Erythroblast (primary cell): ENCODE data around the gene KCTD2.
"Not testable (repeated sequence)": the region's sequence is repeated elsewhere in the genome, so short reads cannot be mapped to it uniquely, and the experiment has no call there.

Experiments used
- DNase-seq, 2 experiments: peaks; one replicate each; lab custom pipeline; 2025; lab: John Stamatoyannopoulos, UW
- GATA1 ChIP-seq: IDR thresholded peaks from 2 replicates; pipeline ENCODE4 v1.6.1; 2011; ENCODE audit warnings: low read depth, mild to moderate bottlenecking, control low read depth, low read length, moderate library complexity
- POLR2A ChIP-seq: IDR thresholded peaks from 2 replicates; pipeline ENCODE4 v1.6.1; 2011; ENCODE audit warnings: mild to moderate bottlenecking, low read length

KCTD2 gene

DNA sequence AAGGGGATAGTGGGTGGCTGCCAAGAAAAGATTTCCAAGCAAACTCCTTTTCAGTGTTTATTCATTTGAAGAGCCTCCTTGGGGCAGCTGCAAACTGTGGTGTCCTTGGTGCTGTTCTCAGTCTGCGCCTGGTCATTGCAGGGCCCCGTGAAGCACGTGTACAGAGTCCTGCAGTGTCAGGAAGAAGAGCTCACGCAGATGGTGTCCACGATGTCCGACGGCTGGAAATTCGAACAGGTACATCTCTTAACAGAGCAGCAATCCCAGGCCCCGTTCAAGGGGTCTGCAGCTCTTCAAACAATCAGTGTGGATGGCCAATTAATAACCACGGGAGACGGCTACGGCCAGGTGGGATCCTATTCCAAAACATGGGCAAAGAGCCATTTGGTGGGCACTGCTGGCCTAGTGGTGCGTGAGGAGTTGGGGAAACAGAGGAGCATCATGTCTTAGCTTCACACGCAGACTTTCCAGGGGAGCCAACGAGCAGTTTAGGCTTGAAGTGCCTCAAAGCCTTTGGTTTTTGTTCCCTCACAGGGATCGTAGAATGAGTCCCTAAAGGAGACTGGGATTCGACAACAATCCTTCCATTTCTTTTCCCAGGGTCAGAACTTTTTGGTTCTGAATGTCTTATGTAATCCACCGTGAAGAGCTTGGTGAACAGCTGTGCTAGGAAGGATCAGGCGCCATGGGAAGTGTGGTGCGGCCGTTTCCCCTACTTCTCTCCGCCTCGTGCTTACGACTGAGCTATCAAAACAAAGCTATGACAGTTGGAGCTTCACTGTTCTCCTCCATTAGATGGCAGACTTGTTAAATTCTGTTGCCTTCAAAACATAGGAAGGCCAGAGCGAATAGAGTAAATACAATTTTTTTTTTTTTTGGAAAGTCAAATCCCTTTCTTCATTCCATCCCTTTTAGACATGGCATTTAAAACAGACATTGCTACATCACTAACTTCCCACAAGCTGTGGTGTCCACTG, 12.6 kb downstream of the KCTD2 start:
- peak; percentile 22 to 39 for DNase-seq
- TF ChIP-seq POLR2A, result no peak
- TF ChIP-seq GATA1, result no peak

DNA sequence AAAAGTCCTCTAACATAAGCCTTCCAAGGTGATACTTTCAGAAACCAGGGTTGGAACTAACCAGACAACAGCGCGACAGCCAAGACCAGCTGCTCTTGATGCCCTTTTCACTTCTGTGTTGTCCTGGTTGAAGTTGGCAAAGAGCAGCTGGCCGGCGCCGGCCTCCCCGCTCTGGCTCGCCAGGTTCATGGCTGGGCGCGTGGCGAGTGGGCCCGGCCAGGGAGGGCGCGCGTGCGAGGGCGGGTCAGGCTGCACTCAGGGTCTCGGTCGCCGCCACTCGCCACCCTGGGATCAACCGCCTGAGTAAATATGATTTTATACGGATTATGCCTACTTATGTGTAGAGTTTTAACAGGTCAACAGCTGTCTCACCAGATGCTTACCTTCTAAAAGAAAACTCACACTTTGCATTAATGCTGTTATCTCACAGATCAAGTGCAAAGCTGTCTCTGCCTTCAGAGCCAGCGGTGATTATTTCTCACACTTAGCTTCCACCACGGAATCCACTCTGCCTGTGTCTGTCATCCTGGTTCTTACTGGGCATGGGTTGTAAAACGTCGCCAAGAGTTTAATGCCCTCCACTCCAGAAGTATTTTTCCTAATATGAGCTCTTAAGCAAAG, 13.5 kb downstream of the KCTD2 start:
- TF ChIP-seq POLR2A (no peak), GATA1 (no peak)
- no peak for DNase-seq

DNA sequence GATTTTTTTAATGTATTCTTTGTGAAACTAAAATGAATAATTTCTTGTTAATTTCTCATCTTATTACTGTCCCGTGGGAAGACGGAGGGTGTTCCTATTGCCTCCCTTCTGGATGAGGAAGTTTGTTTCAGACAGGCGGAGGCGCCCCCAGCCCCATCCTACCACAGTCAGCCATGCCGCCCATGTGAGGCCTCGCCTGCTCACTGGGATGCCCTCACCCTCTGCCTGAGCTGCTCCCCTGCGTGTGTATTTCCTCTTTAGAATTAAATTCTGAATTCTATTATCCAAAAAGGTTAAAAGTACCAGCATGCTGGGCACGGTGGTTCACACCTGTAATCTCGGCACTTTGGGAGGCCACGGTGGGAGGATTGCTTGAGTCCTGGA, 14.0 kb downstream of the KCTD2 start:
- no peak for DNase-seq
- no peak for TF ChIP-seq POLR2A
- TF ChIP-seq GATA1, result no peak

DNA sequence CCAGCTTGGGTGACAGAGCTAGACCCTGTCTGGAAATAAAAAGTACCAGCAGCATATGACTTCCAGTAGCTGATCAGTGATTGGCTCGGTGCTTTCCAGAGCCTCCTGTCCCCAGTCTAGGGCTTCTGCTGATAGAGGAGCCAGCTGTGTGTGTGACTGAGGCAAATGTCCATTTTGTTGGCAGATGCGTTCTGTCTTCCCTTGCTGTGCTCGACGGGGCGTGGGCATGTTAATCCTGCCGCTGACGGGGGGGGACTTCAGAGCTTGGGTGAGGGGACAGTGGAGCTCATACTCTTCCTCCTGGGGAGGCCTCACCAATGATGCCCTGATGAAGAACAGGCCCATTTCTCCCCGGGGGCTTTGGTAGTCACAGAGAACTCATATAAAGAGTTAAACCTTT, 14.6 kb downstream of the KCTD2 start:
- DNase-seq, result no peak
- TF ChIP-seq POLR2A (no peak), GATA1 (no peak)

DNA sequence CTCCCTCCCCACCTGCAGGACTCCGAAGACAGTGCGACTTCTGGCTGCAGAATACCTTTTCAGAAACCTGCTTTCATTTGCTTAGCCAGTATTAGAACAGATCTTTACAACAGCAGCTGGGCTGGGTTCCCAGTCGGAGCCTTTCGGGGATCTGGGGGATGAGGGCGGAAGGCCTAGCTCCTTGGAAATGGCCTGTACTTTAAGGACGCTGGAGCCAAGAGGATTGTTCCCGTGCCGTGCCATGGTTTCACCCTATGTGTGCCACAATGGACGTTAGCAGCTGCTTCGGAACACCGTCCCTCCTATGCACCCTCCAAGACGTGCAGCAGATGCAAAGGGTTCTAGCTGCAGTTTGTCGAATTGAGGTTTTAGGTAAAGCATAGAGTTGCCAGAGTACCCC, 16.2 kb downstream of the KCTD2 start:
- DNase-seq, result no peak
- TF ChIP-seq POLR2A (no peak), GATA1 (no peak)

DNA sequence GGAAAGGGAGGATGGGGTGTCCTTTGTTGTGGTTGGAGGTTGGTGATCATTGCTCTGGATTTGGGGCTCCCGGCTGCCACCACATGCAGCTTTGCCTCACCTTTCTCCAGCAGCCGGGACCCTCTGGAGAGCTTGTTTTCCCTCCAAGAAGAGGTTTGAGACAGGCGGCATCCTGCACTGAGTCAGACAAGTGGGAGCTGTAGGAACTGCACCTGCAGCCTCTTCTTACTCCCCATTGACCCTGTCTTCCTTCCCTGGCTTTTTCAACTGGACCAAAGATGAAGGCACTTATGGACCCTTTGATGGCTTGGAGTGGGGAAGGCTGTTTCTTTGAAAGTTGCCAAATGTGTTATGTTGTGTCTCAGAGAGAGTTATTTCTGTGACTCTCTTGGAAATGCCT, 16.6 kb downstream of the KCTD2 start:
- TF ChIP-seq POLR2A (no peak), GATA1 (no peak)
- DNase-seq, result no peak

DNA sequence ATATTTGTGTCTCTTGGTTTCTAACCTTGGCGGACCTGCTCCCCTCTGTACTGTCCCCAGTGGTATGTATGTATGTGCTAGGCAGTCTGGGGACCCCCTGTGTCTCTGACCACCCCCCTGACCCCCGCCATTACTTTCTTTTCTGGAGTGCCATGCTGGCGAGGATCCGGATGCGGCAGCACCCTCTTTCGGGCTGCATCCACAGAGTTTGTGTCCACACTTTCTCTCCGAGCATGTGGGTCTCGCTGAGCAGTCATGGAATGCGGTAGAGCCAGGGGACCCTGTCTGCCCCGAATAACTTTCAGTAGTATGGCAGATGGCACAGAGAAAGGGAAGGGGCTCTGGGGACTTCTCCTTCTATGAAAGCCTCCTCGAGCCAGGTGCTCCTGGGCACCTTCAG, 17.0 kb downstream of the KCTD2 start:
- TF ChIP-seq POLR2A (no peak), GATA1 (no peak)
- no peak for DNase-seq

DNA sequence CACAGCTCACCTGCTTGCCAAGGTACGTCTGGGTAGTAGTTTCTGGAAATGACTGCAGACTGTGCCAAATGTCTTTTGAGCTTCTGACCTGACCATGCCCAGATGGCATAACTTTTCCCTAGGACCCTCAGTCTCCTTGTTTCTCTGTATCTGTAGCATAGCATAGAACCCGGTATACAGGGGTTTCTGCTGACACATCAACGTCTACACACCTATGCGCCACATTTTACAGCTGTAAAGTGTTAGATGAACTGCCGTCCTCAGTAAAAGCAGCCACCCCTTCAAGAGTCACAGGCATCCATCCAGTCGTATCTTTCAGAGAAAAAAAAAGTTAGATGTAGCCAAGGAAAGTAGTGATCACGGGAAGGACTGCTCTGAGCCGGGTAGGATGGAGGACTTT, 17.4 kb downstream of the KCTD2 start:
- no peak for DNase-seq
- no peak for TF ChIP-seq POLR2A
- TF ChIP-seq GATA1, result no peak

DNA sequence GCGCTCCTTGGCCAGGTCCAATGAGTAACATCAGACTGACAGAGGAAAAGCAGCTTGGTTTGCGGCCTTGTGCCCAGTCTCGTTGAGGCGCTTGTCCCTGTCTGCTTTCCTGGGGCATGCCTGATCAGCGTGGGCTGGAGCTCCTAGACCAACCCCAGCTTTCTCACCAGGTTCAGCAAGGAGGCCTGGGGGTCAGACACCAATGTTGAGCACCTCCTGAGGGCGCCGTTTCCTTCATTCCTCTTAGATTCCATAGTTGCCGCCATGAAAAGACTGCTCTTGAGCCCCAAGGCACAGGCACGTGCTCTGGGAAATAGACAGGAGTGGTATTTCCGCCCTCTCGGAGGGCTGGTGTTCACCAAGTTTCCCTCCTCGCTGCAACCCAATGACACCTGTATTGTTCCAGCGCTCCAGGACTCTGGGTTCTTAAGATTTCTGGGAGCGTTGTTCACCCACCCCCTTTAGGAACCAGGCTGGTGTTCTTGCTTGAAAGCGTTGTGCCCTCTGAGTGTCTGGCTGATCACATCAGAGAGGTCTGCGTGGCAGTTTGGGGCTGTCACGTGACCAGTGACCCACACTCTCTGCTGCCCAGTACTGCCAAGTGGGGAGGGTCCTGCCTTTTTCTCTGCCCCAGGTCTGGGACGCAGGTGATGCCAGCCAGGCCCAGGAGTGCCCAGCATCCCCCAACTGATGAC, 18.0 kb downstream of the KCTD2 start:
- DNase-seq, result no peak
- TF ChIP-seq POLR2A, result no peak
- no peak for TF ChIP-seq GATA1

DNA sequence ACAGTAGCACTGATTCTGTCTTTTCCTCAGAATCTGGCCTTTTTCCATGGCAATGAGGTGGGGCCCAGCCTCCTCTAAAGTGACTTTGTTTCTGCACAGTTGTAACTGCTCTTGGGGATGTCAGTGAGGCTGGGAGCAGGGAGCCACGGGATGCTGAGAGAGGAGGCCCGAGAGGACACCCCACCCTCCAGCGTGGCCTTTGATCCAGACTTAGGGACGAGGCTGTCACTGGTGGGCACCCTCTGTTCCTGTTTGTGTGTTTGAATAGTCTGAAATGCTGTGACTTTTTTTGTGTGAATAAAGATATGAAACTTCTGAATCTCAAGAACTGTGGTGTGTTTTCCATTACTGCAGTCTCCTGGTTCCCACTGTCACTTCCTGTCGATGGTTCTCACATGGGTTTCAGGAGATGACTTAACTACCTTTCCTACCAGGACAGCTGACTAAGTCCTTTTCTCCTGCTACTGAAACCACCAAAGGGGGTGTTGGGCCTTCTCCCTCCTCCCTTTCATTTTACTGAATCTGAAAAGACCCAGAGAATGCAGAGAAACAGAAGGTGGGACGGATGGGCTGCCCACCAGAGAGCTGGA, 18.6 kb downstream of the KCTD2 start:
- DNase-seq, result no peak
- no peak for TF ChIP-seq POLR2A
- TF ChIP-seq GATA1, result no peak

DNA sequence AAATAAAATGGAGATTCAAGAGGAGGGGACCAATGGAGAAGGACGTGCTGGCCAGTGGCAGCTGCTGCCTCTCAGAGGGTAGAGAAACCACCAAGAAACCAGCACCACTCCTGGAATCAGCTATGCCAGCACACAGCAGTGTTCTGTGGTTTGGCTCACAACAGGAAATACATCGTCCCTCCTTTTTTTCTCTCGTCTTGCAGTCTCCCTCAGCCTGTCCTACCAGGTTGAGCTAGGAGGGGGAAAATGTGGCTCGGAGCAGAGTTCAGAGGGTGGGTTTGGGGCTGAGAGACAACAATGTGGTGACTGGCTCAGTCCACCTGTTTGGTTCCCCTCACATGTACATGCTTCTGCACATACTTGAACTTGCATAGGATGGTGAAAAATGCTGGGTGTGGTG, 20.8 kb downstream of the KCTD2 start:
- TF ChIP-seq GATA1, result no peak
- no peak for TF ChIP-seq POLR2A
- DNase-seq, result no peak

DNA sequence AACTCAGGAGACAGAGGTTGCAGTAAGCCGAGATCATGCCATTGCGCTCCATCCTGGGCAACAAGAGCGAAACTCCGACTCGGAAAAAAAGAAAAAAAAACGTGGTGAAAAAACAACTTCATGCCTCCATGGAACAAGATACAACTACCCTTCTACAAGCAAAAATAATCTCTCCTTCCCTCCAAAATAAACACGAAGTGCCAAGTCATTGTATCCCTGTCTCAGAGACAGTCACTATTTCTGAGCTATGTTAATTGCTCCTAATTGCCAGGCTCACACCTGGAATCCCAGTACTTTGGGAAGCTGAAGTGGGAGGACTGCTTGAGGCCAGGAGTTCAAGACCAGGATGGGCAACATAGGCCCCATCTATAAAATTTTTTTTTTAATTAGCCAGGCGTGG, 21.7 kb downstream of the KCTD2 start:
- DNase-seq, result no peak
- TF ChIP-seq GATA1 (no peak), POLR2A (no peak)

DNA sequence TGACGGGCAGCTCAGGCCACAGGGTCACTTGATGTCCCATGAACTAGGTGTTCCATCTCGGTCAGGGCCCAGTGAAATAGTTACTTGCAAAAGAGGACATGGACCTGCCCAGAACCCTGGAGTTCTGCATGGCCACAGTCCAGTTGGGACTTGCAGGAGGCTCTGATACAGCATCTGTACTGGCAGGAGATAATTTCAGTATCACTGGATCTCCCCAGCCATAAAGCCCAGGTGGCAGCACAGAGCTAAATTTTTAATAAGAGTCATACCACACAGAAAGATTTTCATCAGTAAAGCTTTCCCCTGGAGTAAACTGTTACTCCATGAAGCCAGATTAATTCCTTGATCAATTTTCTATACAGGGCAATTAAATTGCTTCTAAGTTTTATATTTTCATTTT, 22.8 kb downstream of the KCTD2 start:
- TF ChIP-seq POLR2A, result no peak
- TF ChIP-seq GATA1, result no peak
- no peak for DNase-seq

DNA sequence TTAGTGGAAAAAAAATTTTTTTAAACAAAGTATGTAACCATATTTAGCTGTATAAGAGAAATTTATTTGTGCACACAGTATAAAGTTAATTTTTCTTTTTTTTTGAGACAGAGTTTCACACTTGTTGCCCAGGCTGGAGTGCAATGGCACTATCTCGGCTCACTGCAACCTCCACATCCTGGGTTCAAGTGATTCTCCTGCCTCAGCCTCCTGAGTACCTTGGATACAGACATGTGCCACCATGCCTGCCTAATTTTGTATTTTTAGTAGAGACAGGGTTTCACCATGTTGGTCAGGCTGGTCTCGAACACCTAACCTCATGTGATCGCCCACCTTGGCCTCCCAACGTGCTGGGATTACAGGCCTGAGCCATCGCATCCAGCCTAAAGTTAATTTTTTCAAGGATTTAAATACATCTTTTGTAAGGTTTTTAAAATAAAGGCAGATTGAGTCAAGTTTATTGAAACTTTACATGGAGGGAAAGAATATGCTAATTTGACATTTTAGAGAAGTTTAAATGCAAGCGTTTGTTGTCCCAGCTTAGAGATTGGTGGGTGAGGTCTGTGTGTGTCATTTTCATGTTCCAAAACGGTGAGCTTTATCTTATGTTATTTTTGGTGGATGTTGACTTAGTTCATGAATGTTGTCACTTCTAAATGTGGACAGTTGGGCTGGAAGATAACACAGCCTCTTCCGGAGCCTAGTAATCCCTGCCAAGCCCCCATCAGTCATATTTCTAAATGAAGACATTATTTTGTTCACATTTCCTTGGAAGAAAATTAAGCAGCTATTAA, 24.6 kb downstream of the KCTD2 start:
- not testable (repeated sequence) for DNase-seq

DNA sequence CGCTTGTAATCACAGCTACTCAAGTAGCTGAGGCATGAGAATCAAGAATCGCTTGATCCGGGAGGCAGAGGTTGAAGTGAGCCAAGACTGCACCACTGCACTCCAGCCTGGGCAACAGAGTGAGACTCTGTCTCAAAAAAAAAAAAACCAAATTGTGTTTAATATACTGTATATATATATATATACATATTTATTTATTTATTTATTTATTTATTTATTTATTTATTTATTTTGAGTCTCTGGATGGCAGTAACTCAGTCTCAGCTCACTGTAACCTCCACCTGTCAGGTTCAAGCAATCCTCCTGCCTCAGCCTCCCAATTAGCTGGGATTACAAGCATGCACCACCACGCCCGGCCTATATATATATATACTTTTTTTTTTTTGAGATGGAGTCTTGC, 25.9 kb downstream of the KCTD2 start:
- not testable (repeated sequence) for DNase-seq
